A673 (cell line): ENCODE results near the gene ZNF18.

Experiments used
- CTCF ChIP-seq: fragments of 300-800, 200-600 bp; sonication (generic); conservative IDR thresholded peaks from 2 replicates; pipeline ENCODE4 v1.5.1; 2017; ENCODE audit warnings: low read depth, mild to moderate bottlenecking, antibody characterized with exemption, low read length, moderate library complexity, mixed read lengths
- EZH2 ChIP-seq: fragments of 200-600 bp; sonication (generic); IDR thresholded peaks from 2 replicates; pipeline ENCODE4 v1.6.1; 2017; ENCODE audit warnings: borderline replicate concordance, low read depth, mild to moderate bottlenecking, mixed read lengths, antibody characterized with exemption, low read length; ENCODE audit not compliant: poor library complexity, severe bottlenecking

GRCh38 chr17:12041312-12041711 is 44.0 kb upstream of the ZNF18 start:
- TF ChIP-seq EZH2 (no peak), CTCF (no peak)
